NOMO-1 treated with DMSO at 0.1 percent for 48 hours (cell line): Measurements from ENCODE around the gene MGAT1.

Experiments
- DNase-seq: peaks from one replicate; lab custom pipeline; 2025; ENCODE audit not compliant: unreplicated experiment; lab: John Stamatoyannopoulos, UW

The MGAT1 gene

GRCh38 chr5:180824630-180825476 is 22.2 kb upstream of the MGAT1 start:
- DNase-seq = no peak

- no peak for DNase-seq
These were observed 21.5 kb upstream of the MGAT1 start for GRCh38 chr5:180823940-180824629.

GRCh38 chr5:180823346-180823745 is 20.7 kb upstream of the MGAT1 start:
- DNase-seq = no peak

- no peak for DNase-seq
These were observed 18.9 kb upstream of the MGAT1 start for GRCh38 chr5:180821538-180821937.

GRCh38 chr5:180820788-180821321 is 18.2 kb upstream of the MGAT1 start:
- peak; percentile 83 for DNase-seq

- no peak for DNase-seq
These were observed 16.2 kb upstream of the MGAT1 start for GRCh38 chr5:180818677-180819341.

GRCh38 chr5:180817893-180818674 is 15.5 kb upstream of the MGAT1 start:
- DNase-seq = no peak

GRCh38 chr5:180816608-180817534 is 14.3 kb upstream of the MGAT1 start:
- no peak for DNase-seq

GRCh38 chr5:180815293-180815917 is 12.8 kb upstream of the MGAT1 start:
- peak; percentile 50 for DNase-seq

- no peak for DNase-seq
These were observed 10.8 kb upstream of the MGAT1 start for GRCh38 chr5:180813420-180813819.

- DNase-seq = no peak
These were observed 9.1 kb upstream of the MGAT1 start for GRCh38 chr5:180811623-180812124.

GRCh38 chr5:180810959-180811622 is 8.5 kb upstream of the MGAT1 start:
- peak; percentile 59 for DNase-seq

- DNase-seq = peak; percentile 91
These were observed 7.8 kb upstream of the MGAT1 start for GRCh38 chr5:180810210-180810958.

GRCh38 chr5:180809403-180810209 is 7.0 kb upstream of the MGAT1 start:
- DNase-seq = peak; percentile 86

- DNase-seq = no peak
These were observed 5.9 kb upstream of the MGAT1 start for GRCh38 chr5:180808461-180809000.

GRCh38 chr5:180807654-180808414 is 5.2 kb upstream of the MGAT1 start:
- no peak for DNase-seq
